WTC11 (cell line): Measurements from ENCODE around the gene EIF6.

Source experiments
- CREB1 ChIP-seq: sonication (generic); formaldehyde crosslinking; IDR thresholded peaks from 2 replicates; pipeline ENCODE4 v1.8.0; 2023; ENCODE audit warnings: mild to moderate bottlenecking, missing genetic modification reagents
- E2F5 ChIP-seq: sonication (generic); formaldehyde crosslinking; IDR thresholded peaks from 2 replicates; pipeline ENCODE4 v1.8.1; 2022; ENCODE audit warnings: mild to moderate bottlenecking, moderate library complexity, missing genetic modification reagents
- ZNF219 ChIP-seq: sonication (generic); formaldehyde crosslinking; IDR thresholded peaks from 2 replicates; pipeline ENCODE4 v1.8.0; 2023; ENCODE audit warnings: missing genetic modification reagents, mild to moderate bottlenecking, borderline replicate concordance
- ZSCAN18 ChIP-seq: fragments of 250-450 bp; sonication (Bioruptor Pico); IDR thresholded peaks from 2 replicates; pipeline ENCODE4 v2.1.2; 2022; ENCODE audit warnings: mild to moderate bottlenecking, moderate library complexity
- TF ChIP-seq, protein P1 (sequence below): fragments of 200-600 bp; IDR thresholded peaks from 2 replicates; pipeline ENCODE4 v1.8.0; 2022; ENCODE audit warnings: antibody characterized with exemption
- TF ChIP-seq, protein P2 (sequence below): sonication (generic); formaldehyde crosslinking; IDR thresholded peaks from 2 replicates; pipeline ENCODE4 v1.8.0; 2022; ENCODE audit warnings: missing genetic modification reagents

DNA sequence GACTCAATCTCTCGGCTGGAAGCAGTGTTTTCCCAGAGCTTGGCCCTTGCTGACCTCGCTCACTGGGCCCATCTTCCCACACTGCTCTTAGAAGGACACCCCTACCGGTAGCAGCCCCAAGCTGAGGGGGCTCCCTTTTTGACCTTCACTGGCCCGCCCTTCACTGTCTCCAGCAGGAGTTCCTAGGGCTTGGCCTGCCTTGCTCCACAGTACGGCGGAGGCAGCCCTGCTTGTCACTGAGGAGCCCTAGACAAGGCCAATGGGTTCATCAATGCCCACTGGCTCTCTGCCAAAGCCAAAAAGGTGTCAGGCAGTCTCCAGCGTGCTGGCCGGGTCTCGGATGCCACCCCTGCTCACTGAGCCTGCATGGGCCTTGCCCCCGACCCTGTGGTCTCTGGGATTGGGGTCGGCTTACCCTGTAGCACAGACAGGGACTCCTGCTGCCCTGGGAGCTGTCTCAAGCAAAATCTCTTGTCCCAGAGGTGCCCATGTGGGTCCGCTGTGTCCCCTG, 8.8 kb downstream of the EIF6 start:
- TF ChIP-seq, protein P1, sequence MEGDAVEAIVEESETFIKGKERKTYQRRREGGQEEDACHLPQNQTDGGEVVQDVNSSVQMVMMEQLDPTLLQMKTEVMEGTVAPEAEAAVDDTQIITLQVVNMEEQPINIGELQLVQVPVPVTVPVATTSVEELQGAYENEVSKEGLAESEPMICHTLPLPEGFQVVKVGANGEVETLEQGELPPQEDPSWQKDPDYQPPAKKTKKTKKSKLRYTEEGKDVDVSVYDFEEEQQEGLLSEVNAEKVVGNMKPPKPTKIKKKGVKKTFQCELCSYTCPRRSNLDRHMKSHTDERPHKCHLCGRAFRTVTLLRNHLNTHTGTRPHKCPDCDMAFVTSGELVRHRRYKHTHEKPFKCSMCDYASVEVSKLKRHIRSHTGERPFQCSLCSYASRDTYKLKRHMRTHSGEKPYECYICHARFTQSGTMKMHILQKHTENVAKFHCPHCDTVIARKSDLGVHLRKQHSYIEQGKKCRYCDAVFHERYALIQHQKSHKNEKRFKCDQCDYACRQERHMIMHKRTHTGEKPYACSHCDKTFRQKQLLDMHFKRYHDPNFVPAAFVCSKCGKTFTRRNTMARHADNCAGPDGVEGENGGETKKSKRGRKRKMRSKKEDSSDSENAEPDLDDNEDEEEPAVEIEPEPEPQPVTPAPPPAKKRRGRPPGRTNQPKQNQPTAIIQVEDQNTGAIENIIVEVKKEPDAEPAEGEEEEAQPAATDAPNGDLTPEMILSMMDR = no peak
- TF ChIP-seq CREB1 (CRISPR knock-in tag) = no peak
- no peak for TF ChIP-seq ZNF219 (CRISPR knock-in tag)
- TF ChIP-seq, protein P2, sequence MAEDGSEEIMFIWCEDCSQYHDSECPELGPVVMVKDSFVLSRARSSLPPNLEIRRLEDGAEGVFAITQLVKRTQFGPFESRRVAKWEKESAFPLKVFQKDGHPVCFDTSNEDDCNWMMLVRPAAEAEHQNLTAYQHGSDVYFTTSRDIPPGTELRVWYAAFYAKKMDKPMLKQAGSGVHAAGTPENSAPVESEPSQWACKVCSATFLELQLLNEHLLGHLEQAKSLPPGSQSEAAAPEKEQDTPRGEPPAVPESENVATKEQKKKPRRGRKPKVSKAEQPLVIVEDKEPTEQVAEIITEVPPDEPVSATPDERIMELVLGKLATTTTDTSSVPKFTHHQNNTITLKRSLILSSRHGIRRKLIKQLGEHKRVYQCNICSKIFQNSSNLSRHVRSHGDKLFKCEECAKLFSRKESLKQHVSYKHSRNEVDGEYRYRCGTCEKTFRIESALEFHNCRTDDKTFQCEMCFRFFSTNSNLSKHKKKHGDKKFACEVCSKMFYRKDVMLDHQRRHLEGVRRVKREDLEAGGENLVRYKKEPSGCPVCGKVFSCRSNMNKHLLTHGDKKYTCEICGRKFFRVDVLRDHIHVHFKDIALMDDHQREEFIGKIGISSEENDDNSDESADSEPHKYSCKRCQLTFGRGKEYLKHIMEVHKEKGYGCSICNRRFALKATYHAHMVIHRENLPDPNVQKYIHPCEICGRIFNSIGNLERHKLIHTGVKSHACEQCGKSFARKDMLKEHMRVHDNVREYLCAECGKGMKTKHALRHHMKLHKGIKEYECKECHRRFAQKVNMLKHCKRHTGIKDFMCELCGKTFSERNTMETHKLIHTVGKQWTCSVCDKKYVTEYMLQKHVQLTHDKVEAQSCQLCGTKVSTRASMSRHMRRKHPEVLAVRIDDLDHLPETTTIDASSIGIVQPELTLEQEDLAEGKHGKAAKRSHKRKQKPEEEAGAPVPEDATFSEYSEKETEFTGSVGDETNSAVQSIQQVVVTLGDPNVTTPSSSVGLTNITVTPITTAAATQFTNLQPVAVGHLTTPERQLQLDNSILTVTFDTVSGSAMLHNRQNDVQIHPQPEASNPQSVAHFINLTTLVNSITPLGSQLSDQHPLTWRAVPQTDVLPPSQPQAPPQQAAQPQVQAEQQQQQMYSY (CRISPR knock-in tag) = no peak
- no peak for TF ChIP-seq ZSCAN18 (CRISPR knock-in tag)
- TF ChIP-seq E2F5 (CRISPR knock-in tag) = no peak
